Body of pancreas (tissue), 4 donors: ENCODE results near the gene EHMT2. TPM values are rescaled to one million over a fixed set of nuclear protein-coding genes. Genes with fewer than 3 reads are reported as not detected.

Experiments used
- ATAC-seq: fragments of 150-250 bp; one replicate; pipeline ENCODE4 v1.9.1; 2016
- DNase-seq, 4 donors: peaks; one replicate each; pipeline ENCODE4 v3.0.0-alpha.2; 2019
- H3K27ac ChIP-seq, 4 donors: fragments of 200-600 bp; sonication (generic); 1 replicate in 3 of 4; 2 replicates in 1 of 4; pipeline versions ENCODE4 v1.5.1 to v1.6.1; 2016 to 2019; ENCODE audit warnings: mild to moderate bottlenecking in 1 of 4, mixed read lengths in 1 of 4, moderate library complexity in 1 of 4
- H3K27me3 ChIP-seq, 2 donors: fragments of 200-600 bp; sonication (generic); one replicate each; pipeline ENCODE4 v1.6.0; 2016; ENCODE audit warnings: mild to moderate bottlenecking in 1 of 2
- H3K36me3 ChIP-seq, 2 donors: fragments of 200-600 bp; sonication (generic); replicated peaks in 1 of 2; 2 replicates each; pipeline ENCODE4 v1.5.1; 2016; ENCODE audit warnings: low read depth in 2 of 2; ENCODE audit not compliant: insufficient read depth in 1 of 2
- H3K4me1 ChIP-seq: fragments of 200-600 bp; sonication (generic); one replicate; pipeline ENCODE4 v1.6.0; 2016
- H3K4me3 ChIP-seq, 2 donors: fragments of 200-600 bp; sonication (generic); 1 replicate in 1 of 2; 2 replicates in 1 of 2; pipeline ENCODE4 v1.5.1; 2016 to 2019
- H3K9me3 ChIP-seq, 3 donors: fragments of 200-600 bp; sonication (generic); 1 replicate in 2 of 3; 2 replicates in 1 of 3; pipeline ENCODE4 v1.5.1; 2016
- CTCF ChIP-seq, 7 experiments: fragments of 450-650 bp in 4 of 7; fragments of 200-600 bp in 3 of 7; sonication (generic) in 3 of 7; IDR thresholded peaks; one replicate each; pipeline ENCODE4 v1.5.1; 2016 to 2019; ENCODE audit warnings: antibody characterized with exemption in 7 of 7
- POLR2A ChIP-seq, 3 donors: fragments of 450-650 bp; IDR thresholded peaks; one replicate each; pipeline ENCODE4 v1.6.1; 2016; ENCODE audit warnings: antibody characterized with exemption in 3 of 3, mild to moderate bottlenecking in 2 of 3
- WGBS, 2 donors: methylation state at CpG; one replicate each; pipeline ENCODE4 v1.1.5; 2017; 5-methylcytosine and 5-hydroxymethylcytosine counted together
- intact Hi-C: fragments of 100-400 bp; cut with DNase I; formaldehyde crosslinking; loops from one replicate; pipeline ENCODE4 v1.15.1; 2023
- total RNA-seq, 2 donors: library from RNA; depleted of rRNA; stranded (reverse); fragments of >200 nt; gene quantifications; one replicate each; pipeline ENCODE4 v1.1.0, GENCODE V29; 2016

Gene EHMT2
- total RNA-seq, 2 donors from 2014 or later, result 35.8 to 87.7 TPM

- 84 to 91% methylated on average over 11 to 17 of the region's 19 CpGs for WGBS, 2 donors
- no peak for TF ChIP-seq CTCF (IDR thresholded peaks at IDR 0.05)
- TF ChIP-seq POLR2A (IDR thresholded peaks at IDR 0.05), result no peak
- Histone ChIP-seq H3K27ac (no peak overlapping the region), H3K36me3 (peaks cover 7 to 30% of the 10 kb centered on the region in 2 donors), H3K9me3 (no peaks in the 10 kb centered on the region), H3K27me3 (no peaks in the 10 kb centered on the region), H3K4me3 (no peak overlapping the region), H3K4me1 (no peaks in the 10 kb centered on the region)
- ATAC-seq (no peak), DNase-seq (no peak)
- intact Hi-C loops, result no loop called here
Observed at GRCh38 chr6:31887173-31888007, 10.1 kb downstream of the EHMT2 start.

GRCh38 chr6:31886541-31886991 lies 10.9 kb downstream of the EHMT2 start:
- H3K4me1 ChIP-seq, result no peaks in the 10 kb centered on the region
- H3K9me3 ChIP-seq, result no peaks in the 10 kb centered on the region
- H3K36me3 ChIP-seq, result peaks cover 7 to 32% of the 10 kb centered on the region in 2 donors
- no peak for ATAC-seq
- H3K27ac ChIP-seq, result no peak overlapping the region
- intact Hi-C loops, result no loop called here
- DNase-seq, result no peak
- WGBS, 2 donors, result 87% methylated on average over 8 to 16 of the region's 18 CpGs
- no peaks in the 10 kb centered on the region for H3K27me3 ChIP-seq
- H3K4me3 ChIP-seq, result no peak overlapping the region
- no peak for TF ChIP-seq CTCF (IDR thresholded peaks at IDR 0.05)
- no peak for TF ChIP-seq POLR2A (IDR thresholded peaks at IDR 0.05)

- intact Hi-C loops, result no loop called here
- H3K4me3 ChIP-seq, result no peak overlapping the region
- H3K4me1 ChIP-seq, result no peaks in the 10 kb centered on the region
- WGBS, 2 donors, result 80 to 93% methylated on average over 3 to 21 of the region's 22 CpGs
- TF ChIP-seq CTCF (IDR thresholded peaks at IDR 0.05), result no peak
- TF ChIP-seq POLR2A (IDR thresholded peaks at IDR 0.05), result no peak
- no peak for DNase-seq
- no peaks in the 10 kb centered on the region for H3K9me3 ChIP-seq
- H3K36me3 ChIP-seq, result peaks cover 7 to 43% of the 10 kb centered on the region in 2 donors
- no peak for ATAC-seq
- H3K27me3 ChIP-seq, result no peaks in the 10 kb centered on the region
- no peak overlapping the region for H3K27ac ChIP-seq
Observed at GRCh38 chr6:31884528-31885035, 12.9 kb downstream of the EHMT2 start.

- peaks cover 7 to 44% of the 10 kb centered on the region in 2 donors for H3K36me3 ChIP-seq
- no peak for DNase-seq
- no peak for ATAC-seq
Observed at GRCh38 chr6:31883676-31884075, 13.8 kb downstream of the EHMT2 start.

More at GRCh38 chr6:31883676-31884075, 13.8 kb downstream of the EHMT2 start:
- H3K4me1 ChIP-seq, result peaks cover under 1% of the 10 kb centered on the region
- no peak overlapping the region for H3K27ac ChIP-seq
- no peak overlapping the region for H3K4me3 ChIP-seq
- 85 to 89% methylated on average over 12 of the region's 12 CpGs for WGBS, 2 donors
- H3K27me3 ChIP-seq, result no peaks in the 10 kb centered on the region
- TF ChIP-seq CTCF (IDR thresholded peaks at IDR 0.05), result no peak
- TF ChIP-seq POLR2A (IDR thresholded peaks at IDR 0.05), result no peak
- intact Hi-C loops, result no loop called here
- no peaks in the 10 kb centered on the region for H3K9me3 ChIP-seq
